Neural cell (in vitro differentiated cells): Measurements from ENCODE around the gene SLC30A4. TPM values are rescaled to one million over a fixed set of nuclear protein-coding genes. Genes with fewer than 3 reads are reported as not detected.

ENCODE experiments used
- H2AFZ ChIP-seq: fragments of 200-600, 300-800 bp; sonication (generic), shearing (Covaris generic); 2 replicates; pipeline ENCODE4 v1.6.0; 2014; ENCODE audit warnings: low read depth, mild to moderate bottlenecking, antibody characterized with exemption, low read length, moderate library complexity
- H3F3A ChIP-seq: fragments of 200-600 bp; shearing (Covaris generic); 2 replicates; pipeline ENCODE4 v1.6.1; 2016; ENCODE audit warnings: mild to moderate bottlenecking, moderate library complexity, mixed read lengths, antibody characterized with exemption, low read length; ENCODE audit not compliant: insufficient read depth, poor library complexity, severe bottlenecking
- H3K27ac ChIP-seq: fragments of 200-600, 300-800 bp; sonication (generic), shearing (Covaris generic); 2 replicates; pipeline ENCODE4 v1.5.1; 2014; ENCODE audit warnings: mild to moderate bottlenecking, low read length, moderate library complexity
- H3K27me3 ChIP-seq: fragments of 300-800, 200-600 bp; sonication (generic), shearing (Covaris generic); 2 replicates; pipeline ENCODE4 v1.6.0; 2014; ENCODE audit warnings: mild to moderate bottlenecking, low read depth, low read length, moderate library complexity; ENCODE audit not compliant: insufficient read depth
- H3K36me3 ChIP-seq: fragments of 300-800, 200-600 bp; sonication (generic), shearing (Covaris generic); 2 replicates; pipeline ENCODE4 v1.5.1; 2014; ENCODE audit warnings: mild to moderate bottlenecking, antibody characterized with exemption, low read length, moderate library complexity; ENCODE audit not compliant: insufficient read depth
- H3K4me2 ChIP-seq: fragments of 300-800, 200-600 bp; sonication (generic), shearing (Covaris generic); 2 replicates; pipeline ENCODE4 v1.6.0; 2014; ENCODE audit warnings: mild to moderate bottlenecking, low read length
- H3K4me3 ChIP-seq: fragments of 300-800, 200-600 bp; sonication (generic), shearing (Covaris generic); 2 replicates; pipeline ENCODE4 v1.5.1; 2014; ENCODE audit warnings: mild to moderate bottlenecking, low read length, moderate library complexity
- H3K79me2 ChIP-seq: fragments of 200-600 bp; shearing (Covaris generic); replicated peaks from 2 replicates; pipeline ENCODE4 v1.6.0; 2014; ENCODE audit warnings: mild to moderate bottlenecking, low read length, moderate library complexity; ENCODE audit not compliant: insufficient read depth
- H3K9ac ChIP-seq: fragments of 300-800, 200-600 bp; sonication (generic), shearing (Covaris generic); 2 replicates; pipeline ENCODE4 v1.6.1; 2016; ENCODE audit warnings: mild to moderate bottlenecking, low read length, mixed read lengths
- H3K9me2 ChIP-seq: fragments of 200-600 bp; shearing (Covaris generic); 2 replicates; pipeline ENCODE4 v1.6.1; 2016; ENCODE audit warnings: mild to moderate bottlenecking, low read length, mixed read lengths; ENCODE audit not compliant: insufficient read depth
- H3K9me3 ChIP-seq: fragments of 200-600, 300-800 bp; sonication (generic), shearing (Covaris generic); 2 replicates; pipeline ENCODE4 v1.6.1; 2016; ENCODE audit warnings: mild to moderate bottlenecking, mixed run types, low read length, moderate library complexity, mixed read lengths
- H4K20me1 ChIP-seq: fragments of 200-600 bp; shearing (Covaris generic); 2 replicates; pipeline ENCODE4 v1.6.1; 2016; ENCODE audit warnings: mild to moderate bottlenecking, mixed run types; ENCODE audit not compliant: insufficient read depth
- EP300 ChIP-seq: fragments of 450-650 bp; conservative IDR thresholded peaks from 2 replicates; pipeline ENCODE4 v1.6.1; 2014; ENCODE audit warnings: antibody characterized with exemption, mild to moderate bottlenecking, moderate library complexity; ENCODE audit not compliant: poor library complexity, severe bottlenecking
- EZH2 ChIP-seq: fragments of 200-600, 300-800 bp; shearing (Covaris generic), sonication (generic); IDR thresholded peaks from 2 replicates; pipeline ENCODE4 v1.6.1; 2014; ENCODE audit warnings: antibody characterized with exemption, low read length, borderline replicate concordance, mild to moderate bottlenecking; ENCODE audit not compliant: insufficient read depth, poor library complexity, severe bottlenecking
- MXI1 ChIP-seq: fragments of 450-650 bp; conservative IDR thresholded peaks from 2 replicates; pipeline ENCODE4 v1.6.1; 2014; ENCODE audit warnings: antibody characterized with exemption, mild to moderate bottlenecking; ENCODE audit not compliant: poor library complexity, severe bottlenecking
- POLR2AphosphoS5 ChIP-seq: IDR thresholded peaks from 2 replicates; pipeline ENCODE4 v1.6.1; 2012
- RAD21 ChIP-seq: fragments of 450-650 bp; conservative IDR thresholded peaks from 2 replicates; pipeline ENCODE4 v1.6.1; 2014; ENCODE audit warnings: antibody characterized with exemption, mild to moderate bottlenecking, moderate library complexity
- SMC3 ChIP-seq: fragments of 450-650 bp; conservative IDR thresholded peaks from 2 replicates; pipeline ENCODE4 v1.6.1; 2014; ENCODE audit warnings: antibody characterized with exemption, mild to moderate bottlenecking, moderate library complexity; ENCODE audit not compliant: poor library complexity
- TAF1 ChIP-seq: IDR thresholded peaks from 2 replicates; pipeline ENCODE4 v1.6.1; 2012; ENCODE audit warnings: low read depth
- polyA plus RNA-seq: library from polyadenylated mRNA; depleted of rRNA; stranded (reverse); fragments of >200 nt; gene quantifications from 2 replicates; pipeline ENCODE4 v1.2.3, GENCODE V29; 2014
- TF ChIP-seq, protein P1 (sequence below): IDR thresholded peaks from 2 replicates; pipeline ENCODE4 v1.6.1; 2012; ENCODE audit warnings: borderline replicate concordance
- TF ChIP-seq, protein P2 (sequence below): fragments of 450-650 bp; IDR thresholded peaks from 2 replicates; pipeline ENCODE4 v1.5.1; 2014; ENCODE audit warnings: antibody characterized with exemption, mild to moderate bottlenecking, moderate library complexity; ENCODE audit not compliant: poor library complexity, severe bottlenecking

The SLC30A4 gene
- polyA plus RNA-seq, 1 donor from 2014 or later = 6.7 TPM

DNA sequence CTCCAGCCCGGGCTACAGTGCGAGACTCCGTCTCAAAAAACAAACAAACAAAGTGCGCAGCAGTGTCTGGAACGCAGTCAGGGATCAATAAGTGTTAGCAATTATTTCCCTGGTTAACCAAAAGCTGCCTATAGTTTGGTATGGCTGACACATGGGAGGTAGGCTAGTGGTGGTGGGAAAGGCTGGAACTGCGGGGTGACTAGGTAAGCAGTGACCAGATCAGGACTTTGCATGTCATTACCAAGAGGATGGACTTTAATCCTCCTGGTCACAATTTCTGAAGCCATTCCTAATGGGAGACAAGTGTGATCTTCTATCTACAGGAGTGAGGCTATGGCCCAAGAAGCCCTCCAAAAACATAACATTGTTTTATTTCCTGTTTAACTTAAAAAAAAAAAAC is 47.8 kb downstream of the SLC30A4 start:
- Histone ChIP-seq H3K79me2 (no peaks in the 10 kb centered on the region), H3K9me3 (no peaks in the 10 kb centered on the region), H3K4me3 (no peak overlapping the region), H3K9me2 (no peaks in the 10 kb centered on the region), H3K36me3 (no peaks in the 10 kb centered on the region), H3K9ac (no peak overlapping the region), H2AFZ (no peak overlapping the region), H4K20me1 (no peaks in the 10 kb centered on the region), H3F3A (no peaks in the 10 kb centered on the region), H3K27me3 (no peaks in the 10 kb centered on the region), H3K4me2 (no peak overlapping the region), H3K27ac (no peak overlapping the region)
- no peak for TF ChIP-seq TAF1
- no peak for TF ChIP-seq RAD21

DNA sequence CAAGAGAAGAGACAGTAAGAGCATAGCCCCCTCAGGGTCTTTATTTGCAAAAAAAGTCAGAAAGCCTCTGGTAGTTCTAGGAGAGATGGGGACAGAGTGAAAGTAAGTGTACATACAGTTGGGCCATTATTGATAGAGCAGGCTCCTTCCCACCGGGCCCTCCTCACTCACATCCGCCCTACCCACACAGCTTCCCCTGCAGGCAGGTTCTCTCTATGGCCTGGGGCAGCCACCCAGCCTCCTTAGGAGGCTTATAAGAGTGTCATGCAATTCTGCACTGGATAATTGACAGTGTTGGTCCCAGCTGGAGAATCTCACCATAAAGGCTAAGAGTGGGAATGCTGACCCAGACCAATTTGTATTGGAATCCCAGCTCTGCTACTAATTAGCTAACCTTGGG is 49.5 kb downstream of the SLC30A4 start:
- H3K27ac ChIP-seq = no peak overlapping the region
- no peak overlapping the region for H3K9ac ChIP-seq
- H3K79me2 ChIP-seq = no peaks in the 10 kb centered on the region
- H3K36me3 ChIP-seq = no peaks in the 10 kb centered on the region
- TF ChIP-seq, protein P1, sequence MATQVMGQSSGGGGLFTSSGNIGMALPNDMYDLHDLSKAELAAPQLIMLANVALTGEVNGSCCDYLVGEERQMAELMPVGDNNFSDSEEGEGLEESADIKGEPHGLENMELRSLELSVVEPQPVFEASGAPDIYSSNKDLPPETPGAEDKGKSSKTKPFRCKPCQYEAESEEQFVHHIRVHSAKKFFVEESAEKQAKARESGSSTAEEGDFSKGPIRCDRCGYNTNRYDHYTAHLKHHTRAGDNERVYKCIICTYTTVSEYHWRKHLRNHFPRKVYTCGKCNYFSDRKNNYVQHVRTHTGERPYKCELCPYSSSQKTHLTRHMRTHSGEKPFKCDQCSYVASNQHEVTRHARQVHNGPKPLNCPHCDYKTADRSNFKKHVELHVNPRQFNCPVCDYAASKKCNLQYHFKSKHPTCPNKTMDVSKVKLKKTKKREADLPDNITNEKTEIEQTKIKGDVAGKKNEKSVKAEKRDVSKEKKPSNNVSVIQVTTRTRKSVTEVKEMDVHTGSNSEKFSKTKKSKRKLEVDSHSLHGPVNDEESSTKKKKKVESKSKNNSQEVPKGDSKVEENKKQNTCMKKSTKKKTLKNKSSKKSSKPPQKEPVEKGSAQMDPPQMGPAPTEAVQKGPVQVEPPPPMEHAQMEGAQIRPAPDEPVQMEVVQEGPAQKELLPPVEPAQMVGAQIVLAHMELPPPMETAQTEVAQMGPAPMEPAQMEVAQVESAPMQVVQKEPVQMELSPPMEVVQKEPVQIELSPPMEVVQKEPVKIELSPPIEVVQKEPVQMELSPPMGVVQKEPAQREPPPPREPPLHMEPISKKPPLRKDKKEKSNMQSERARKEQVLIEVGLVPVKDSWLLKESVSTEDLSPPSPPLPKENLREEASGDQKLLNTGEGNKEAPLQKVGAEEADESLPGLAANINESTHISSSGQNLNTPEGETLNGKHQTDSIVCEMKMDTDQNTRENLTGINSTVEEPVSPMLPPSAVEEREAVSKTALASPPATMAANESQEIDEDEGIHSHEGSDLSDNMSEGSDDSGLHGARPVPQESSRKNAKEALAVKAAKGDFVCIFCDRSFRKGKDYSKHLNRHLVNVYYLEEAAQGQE = no peak
- TF ChIP-seq MXI1 (no peak), RAD21 (no peak)
- H3F3A ChIP-seq = no peaks in the 10 kb centered on the region
- no peaks in the 10 kb centered on the region for H3K27me3 ChIP-seq
- H3K9me2 ChIP-seq = no peaks in the 10 kb centered on the region
- H4K20me1 ChIP-seq = no peaks in the 10 kb centered on the region
- H3K4me2 ChIP-seq = no peak overlapping the region
- no peaks in the 10 kb centered on the region for H3K9me3 ChIP-seq
- no peak overlapping the region for H3K4me3 ChIP-seq
- no peak overlapping the region for H2AFZ ChIP-seq

DNA sequence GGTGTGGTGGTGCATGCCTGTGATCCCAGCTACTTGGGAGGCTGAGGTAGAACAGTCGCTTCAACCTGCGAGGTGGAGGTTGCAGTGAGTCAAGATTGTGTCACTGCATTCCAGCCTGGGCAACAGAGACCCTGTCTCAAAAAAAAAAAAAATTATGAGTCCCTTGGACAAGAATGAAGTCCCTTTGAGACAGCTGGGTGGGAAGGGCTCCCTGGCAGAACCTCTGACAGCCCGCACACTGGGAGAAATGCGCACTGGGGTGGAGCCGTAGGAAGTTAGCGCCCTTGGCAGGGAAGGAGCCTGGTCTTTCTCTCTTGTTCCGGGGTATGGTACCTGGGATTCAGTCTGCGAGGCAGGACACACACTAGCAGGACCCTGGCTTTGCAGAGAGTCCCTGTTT is 51.4 kb downstream of the SLC30A4 start:
- no peaks in the 10 kb centered on the region for H3K9me2 ChIP-seq
- no peaks in the 10 kb centered on the region for H3K36me3 ChIP-seq
- H4K20me1 ChIP-seq = no peaks in the 10 kb centered on the region
- H3K27ac ChIP-seq = no peak overlapping the region
- H3K79me2 ChIP-seq = no peaks in the 10 kb centered on the region
- H3K9me3 ChIP-seq = no peaks in the 10 kb centered on the region
- no peaks in the 10 kb centered on the region for H3F3A ChIP-seq
- TF ChIP-seq RAD21 = no peak
- TF ChIP-seq, protein P1 = no peak
- no peak for TF ChIP-seq EP300
- TF ChIP-seq, protein P2, sequence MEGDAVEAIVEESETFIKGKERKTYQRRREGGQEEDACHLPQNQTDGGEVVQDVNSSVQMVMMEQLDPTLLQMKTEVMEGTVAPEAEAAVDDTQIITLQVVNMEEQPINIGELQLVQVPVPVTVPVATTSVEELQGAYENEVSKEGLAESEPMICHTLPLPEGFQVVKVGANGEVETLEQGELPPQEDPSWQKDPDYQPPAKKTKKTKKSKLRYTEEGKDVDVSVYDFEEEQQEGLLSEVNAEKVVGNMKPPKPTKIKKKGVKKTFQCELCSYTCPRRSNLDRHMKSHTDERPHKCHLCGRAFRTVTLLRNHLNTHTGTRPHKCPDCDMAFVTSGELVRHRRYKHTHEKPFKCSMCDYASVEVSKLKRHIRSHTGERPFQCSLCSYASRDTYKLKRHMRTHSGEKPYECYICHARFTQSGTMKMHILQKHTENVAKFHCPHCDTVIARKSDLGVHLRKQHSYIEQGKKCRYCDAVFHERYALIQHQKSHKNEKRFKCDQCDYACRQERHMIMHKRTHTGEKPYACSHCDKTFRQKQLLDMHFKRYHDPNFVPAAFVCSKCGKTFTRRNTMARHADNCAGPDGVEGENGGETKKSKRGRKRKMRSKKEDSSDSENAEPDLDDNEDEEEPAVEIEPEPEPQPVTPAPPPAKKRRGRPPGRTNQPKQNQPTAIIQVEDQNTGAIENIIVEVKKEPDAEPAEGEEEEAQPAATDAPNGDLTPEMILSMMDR = no peak
- TF ChIP-seq TAF1 = no peak
- no peak for TF ChIP-seq POLR2AphosphoS5
- no peak for TF ChIP-seq SMC3
- TF ChIP-seq EZH2 = no peak
- no peak overlapping the region for H3K4me3 ChIP-seq
- no peak overlapping the region for H2AFZ ChIP-seq
- H3K9ac ChIP-seq = no peak overlapping the region
- H3K4me2 ChIP-seq = no peak overlapping the region
- no peaks in the 10 kb centered on the region for H3K27me3 ChIP-seq
